PC-3 (cell line): Measurements from ENCODE around the gene EFNA5. TPM values are rescaled to one million over a fixed set of nuclear protein-coding genes. Genes with fewer than 3 reads are reported as not detected.
A peak's percentile ranks its signal among the peaks of the same experiment; 100 is the strongest.

Experiments used
- ATAC-seq: fragments of 200-7000 bp; cut with Tn5 transposase; 2 replicates; pipeline ENCODE4 v1.9.1; 2020; ENCODE audit warnings: mild to moderate bottlenecking, moderate library complexity
- BruUV-seq: library from RNA; stranded (reverse); fragments of 400-500 nt; replicated peaks from 2 replicates; lab custom pipeline; 2021; lab: Mats Ljungman, UMichigan
- CTCF ChIA-PET: fragments of 300-600 bp; sonication (Branson Sonifier 250); formaldehyde crosslinking; loops from one replicate; lab custom pipeline; 2022; ENCODE audit warnings: antibody characterized with exemption; lab: Charles Lee
- POLR2A ChIA-PET: fragments of 300-600 bp; sonication (Branson Sonifier 250); formaldehyde crosslinking; loops from one replicate; lab custom pipeline; 2022; ENCODE audit warnings: antibody characterized with exemption; ENCODE audit not compliant: unreplicated experiment; lab: Charles Lee
- DNase-seq: peaks from one replicate; pipeline ENCODE4 v3.0.0-alpha.2; 2015
- H2AFZ ChIP-seq: fragments of 300-600 bp; sonication (generic); 2 replicates; pipeline ENCODE4 v1.6.0; 2016; ENCODE audit warnings: antibody characterized with exemption, low read length
- H3F3A ChIP-seq: fragments of 300-600 bp; sonication (generic); one replicate; pipeline ENCODE4 v1.6.0; 2017; ENCODE audit warnings: antibody characterized with exemption, low read length, control low read depth, mild to moderate bottlenecking; ENCODE audit not compliant: unreplicated experiment
- H3K27ac ChIP-seq: fragments of 300-600 bp; sonication (generic); 2 replicates; pipeline ENCODE4 v1.5.1; 2016; ENCODE audit warnings: mild to moderate bottlenecking, low read length
- H3K27me3 ChIP-seq: fragments of 300-600 bp; sonication (generic); 2 replicates; pipeline ENCODE4 v1.6.1; 2016; ENCODE audit warnings: low read length, mixed read lengths
- H3K36me3 ChIP-seq: fragments of 300-600 bp; sonication (generic); 2 replicates; pipeline ENCODE4 v1.6.1; 2016; ENCODE audit warnings: low read depth, mixed run types, low read length, mixed read lengths
- H3K4me1 ChIP-seq: fragments of 300-600 bp; sonication (generic); 2 replicates; pipeline ENCODE4 v1.5.1; 2016; ENCODE audit warnings: low read length; ENCODE audit not compliant: insufficient read depth
- H3K4me2 ChIP-seq: fragments of 300-600 bp; sonication (generic); 2 replicates; pipeline ENCODE4 v1.6.0; 2016; ENCODE audit warnings: low read length
- H3K4me3 ChIP-seq: fragments of 300-600 bp; sonication (generic); 2 replicates; pipeline ENCODE4 v1.5.1; 2016; ENCODE audit warnings: mild to moderate bottlenecking, low read length, mixed read lengths
- H3K79me2 ChIP-seq: fragments of 300-600 bp; sonication (generic); 2 replicates; pipeline ENCODE4 v1.6.1; 2017; ENCODE audit warnings: low read length, mixed read lengths
- H3K9ac ChIP-seq: fragments of 300-600 bp; sonication (generic); 2 replicates; pipeline ENCODE4 v1.6.0; 2016; ENCODE audit warnings: mild to moderate bottlenecking, low read length
- H3K9me2 ChIP-seq: fragments of 300-600 bp; sonication (generic); replicated peaks from 2 replicates; pipeline ENCODE4 v1.6.1; 2016; ENCODE audit warnings: mixed run types, low read length, mixed read lengths
- H3K9me3 ChIP-seq: fragments of 300-600 bp; sonication (generic); 2 replicates; pipeline ENCODE4 v1.6.1; 2016; ENCODE audit warnings: low read length, mixed read lengths
- H4K20me1 ChIP-seq: fragments of 300-600 bp; sonication (generic); 2 replicates; pipeline ENCODE4 v1.6.1; 2016; ENCODE audit warnings: low read length, mixed read lengths
- CTCF ChIP-seq: fragments of 300-600 bp; sonication (generic); conservative IDR thresholded peaks from 2 replicates; pipeline ENCODE4 v1.5.1; 2017; ENCODE audit warnings: antibody characterized with exemption, low read depth, mild to moderate bottlenecking, low read length
- EZH2 ChIP-seq: fragments of 300-600 bp; sonication (generic); IDR thresholded peaks from one replicate; pipeline ENCODE4 v1.6.1; 2017; ENCODE audit warnings: antibody characterized with exemption, mild to moderate bottlenecking, low read length; ENCODE audit not compliant: unreplicated experiment
- EZH2phosphoT487 ChIP-seq: fragments of 300-600 bp; sonication (generic); IDR thresholded peaks from 2 replicates; pipeline ENCODE4 v1.6.1; 2018; ENCODE audit warnings: mild to moderate bottlenecking, antibody characterized with exemption, low read length, borderline replicate concordance
- intact Hi-C: fragments of 100-400 bp; cut with micrococcal nuclease; formaldehyde crosslinking; loops from 2 replicates; pipeline ENCODE4 v1.9.0; 2023
- total RNA-seq: library from RNA; depleted of rRNA; stranded (reverse); fragments of >200 nt; gene quantifications from 2 replicates; pipeline ENCODE4 v1.2.3, GENCODE V29; 2014

Gene EFNA5
- total RNA-seq, 1 experiment from 2014 or later = 5.4 TPM

GRCh38 chr5:107384256-107384655 is 286.5 kb downstream of the EFNA5 start:
- Histone ChIP-seq H3K9ac (no peak overlapping the region), H3K9me2 (no peaks in the 10 kb centered on the region), H4K20me1 (no peaks in the 10 kb centered on the region), H3K27me3 (no peaks in the 10 kb centered on the region), H3K4me1 (peaks cover 63% of the 10 kb centered on the region), H3K79me2 (no peaks in the 10 kb centered on the region), H3K9me3 (no peaks in the 10 kb centered on the region), H3K4me3 (no peak overlapping the region), H3K27ac (no peak overlapping the region), H3F3A (no peaks in the 10 kb centered on the region), H3K36me3 (no peaks in the 10 kb centered on the region), H3K4me2 (no peak overlapping the region), H2AFZ (no peak overlapping the region)
- CTCF ChIA-PET = no interaction called here
- TF ChIP-seq EZH2 = no peak
- TF ChIP-seq CTCF = no peak
- no peak for TF ChIP-seq EZH2phosphoT487
- intact Hi-C loops = no loop called here
- POLR2A ChIA-PET = no interaction called here
- no TSS peak for BruUV-seq
- no peak for ATAC-seq
- peak; percentile 30 for DNase-seq

GRCh38 chr5:107383414-107383813 is 287.3 kb downstream of the EFNA5 start:
- H3K4me2 ChIP-seq = no peak overlapping the region

More at GRCh38 chr5:107383414-107383813, 287.3 kb downstream of the EFNA5 start:
- intact Hi-C loops = no loop called here
- ChIA-PET POLR2A (no interaction called here), CTCF (no interaction called here)
- no peak for ATAC-seq
- Histone ChIP-seq H3K9me2 (no peaks in the 10 kb centered on the region), H3K9me3 (no peaks in the 10 kb centered on the region), H3K36me3 (no peaks in the 10 kb centered on the region), H3F3A (no peaks in the 10 kb centered on the region), H3K4me1 (peaks cover 59% of the 10 kb centered on the region), H2AFZ (no peak overlapping the region), H3K9ac (no peak overlapping the region), H3K4me3 (no peak overlapping the region), H3K27me3 (no peaks in the 10 kb centered on the region), H4K20me1 (no peaks in the 10 kb centered on the region), H3K79me2 (no peaks in the 10 kb centered on the region), H3K27ac (no peak overlapping the region)
- TF ChIP-seq EZH2 (no peak), CTCF (no peak), EZH2phosphoT487 (no peak)
- peak; percentile 28 for DNase-seq
- no TSS peak for BruUV-seq
